Measurements from ENCODE around the gene OXCT1.

OXCT1 gene

DNA sequence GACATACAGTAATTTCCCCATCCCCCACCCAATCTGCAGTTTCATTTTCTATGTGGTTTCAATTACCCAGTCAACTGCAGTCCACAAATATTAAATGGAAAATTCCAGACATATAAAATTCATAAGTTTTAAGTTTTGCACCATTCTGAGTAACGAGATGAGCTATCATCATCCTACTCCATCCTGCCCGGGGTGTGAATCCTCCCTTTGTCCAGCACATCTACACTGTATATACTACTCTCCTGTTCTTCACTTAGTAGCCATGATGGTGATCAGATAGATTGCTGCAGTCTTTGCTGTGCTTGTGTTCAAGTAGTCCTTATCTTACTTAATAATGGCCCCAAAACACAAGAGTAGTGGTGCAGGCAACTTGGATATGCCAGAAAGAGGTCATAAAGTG lies 11.3 kb downstream of the OXCT1 start:
- Histone ChIP-seq H3K4me3 (ENCODE audit: low read depth, low read length) (no peak overlapping the region), H3K9me3 (ENCODE audit: control insufficient read depth, insufficient read depth, low read depth, low read length) (no peaks in the 10 kb centered on the region), H3K27ac (ENCODE audit: extremely low read depth, low read depth, low read length) (no peak overlapping the region), H3K4me1 (ENCODE audit: control insufficient read depth, insufficient read depth, low read length) (peaks cover 3% of the 10 kb centered on the region; the same call in 1 of the 2 replicates), H3K36me3 (ENCODE audit: control insufficient read depth in 2 of 2, insufficient read depth in 1 of 2, low read length in 2 of 2) (peaks cover 0 to 31% of the 10 kb centered on the region in 2 experiments; a peak in 2 of 3 replicates)
- POLR2A ChIA-PET = interaction anchor here (0.9 kb wide), 1 partner anchor 45 kb away, joined by 4 read pairs; the partner anchor contains the start of gene RIMOC1
- CTCF ChIA-PET = interaction anchor here (0.6 to 8.8 kb wide), 5 partner anchors 15 to 1206 kb away, joined by 3 to 118 read pairs (median 4); no protein-coding TSS in a partner anchor
- TF ChIP-seq ZNF341 (tag by site-specific recombination; IDR thresholded peaks at IDR 0.05; ENCODE audit: low read depth) = no peak
- TF ChIP-seq, protein P1, sequence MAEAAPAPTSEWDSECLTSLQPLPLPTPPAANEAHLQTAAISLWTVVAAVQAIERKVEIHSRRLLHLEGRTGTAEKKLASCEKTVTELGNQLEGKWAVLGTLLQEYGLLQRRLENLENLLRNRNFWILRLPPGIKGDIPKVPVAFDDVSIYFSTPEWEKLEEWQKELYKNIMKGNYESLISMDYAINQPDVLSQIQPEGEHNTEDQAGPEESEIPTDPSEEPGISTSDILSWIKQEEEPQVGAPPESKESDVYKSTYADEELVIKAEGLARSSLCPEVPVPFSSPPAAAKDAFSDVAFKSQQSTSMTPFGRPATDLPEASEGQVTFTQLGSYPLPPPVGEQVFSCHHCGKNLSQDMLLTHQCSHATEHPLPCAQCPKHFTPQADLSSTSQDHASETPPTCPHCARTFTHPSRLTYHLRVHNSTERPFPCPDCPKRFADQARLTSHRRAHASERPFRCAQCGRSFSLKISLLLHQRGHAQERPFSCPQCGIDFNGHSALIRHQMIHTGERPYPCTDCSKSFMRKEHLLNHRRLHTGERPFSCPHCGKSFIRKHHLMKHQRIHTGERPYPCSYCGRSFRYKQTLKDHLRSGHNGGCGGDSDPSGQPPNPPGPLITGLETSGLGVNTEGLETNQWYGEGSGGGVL (tag by site-specific recombination; IDR thresholded peaks at IDR 0.05) = no peak
- TF ChIP-seq ZNF785 (tag by site-specific recombination; IDR thresholded peaks at IDR 0.05) = no peak
- TF ChIP-seq SP3 (tag by site-specific recombination; IDR thresholded peaks at IDR 0.05) = no peak
- TF ChIP-seq, protein P2, sequence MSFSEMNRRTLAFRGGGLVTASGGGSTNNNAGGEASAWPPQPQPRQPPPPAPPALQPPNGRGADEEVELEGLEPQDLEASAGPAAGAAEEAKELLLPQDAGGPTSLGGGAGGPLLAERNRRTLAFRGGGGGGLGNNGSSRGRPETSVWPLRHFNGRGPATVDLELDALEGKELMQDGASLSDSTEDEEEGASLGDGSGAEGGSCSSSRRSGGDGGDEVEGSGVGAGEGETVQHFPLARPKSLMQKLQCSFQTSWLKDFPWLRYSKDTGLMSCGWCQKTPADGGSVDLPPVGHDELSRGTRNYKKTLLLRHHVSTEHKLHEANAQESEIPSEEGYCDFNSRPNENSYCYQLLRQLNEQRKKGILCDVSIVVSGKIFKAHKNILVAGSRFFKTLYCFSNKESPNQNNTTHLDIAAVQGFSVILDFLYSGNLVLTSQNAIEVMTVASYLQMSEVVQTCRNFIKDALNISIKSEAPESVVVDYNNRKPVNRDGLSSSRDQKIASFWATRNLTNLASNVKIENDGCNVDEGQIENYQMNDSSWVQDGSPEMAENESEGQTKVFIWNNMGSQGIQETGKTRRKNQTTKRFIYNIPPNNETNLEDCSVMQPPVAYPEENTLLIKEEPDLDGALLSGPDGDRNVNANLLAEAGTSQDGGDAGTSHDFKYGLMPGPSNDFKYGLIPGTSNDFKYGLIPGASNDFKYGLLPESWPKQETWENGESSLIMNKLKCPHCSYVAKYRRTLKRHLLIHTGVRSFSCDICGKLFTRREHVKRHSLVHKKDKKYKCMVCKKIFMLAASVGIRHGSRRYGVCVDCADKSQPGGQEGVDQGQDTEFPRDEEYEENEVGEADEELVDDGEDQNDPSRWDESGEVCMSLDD (tag by site-specific recombination; IDR thresholded peaks at IDR 0.05) = no peak

DNA sequence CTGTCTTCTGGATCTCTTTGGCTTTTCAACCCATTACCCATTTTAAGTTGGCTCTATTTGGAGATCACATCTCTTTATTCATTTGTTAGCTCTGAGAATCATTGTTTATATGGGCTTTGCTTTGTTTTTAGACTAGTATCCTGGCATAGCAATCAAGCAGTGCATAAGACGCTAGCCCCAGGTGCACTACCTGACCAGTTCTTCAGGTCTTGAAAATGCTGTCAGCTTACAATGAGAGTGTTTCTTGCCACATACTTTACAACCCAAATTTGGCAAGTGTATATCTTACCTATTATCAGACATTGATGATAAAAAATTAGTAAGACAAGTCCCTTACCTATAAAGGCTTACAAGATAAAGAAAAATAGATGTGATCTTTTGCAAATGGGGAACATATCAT lies 12.2 kb downstream of the OXCT1 start:
- Histone ChIP-seq H3K4me1 (ENCODE audit: control insufficient read depth, insufficient read depth, low read length) (no peaks in the 10 kb centered on the region), H3K9me3 (ENCODE audit: control insufficient read depth, insufficient read depth, low read depth, low read length) (no peaks in the 10 kb centered on the region), H3K36me3 (ENCODE audit: control insufficient read depth in 2 of 2, insufficient read depth in 1 of 2, low read length in 2 of 2) (peaks cover 0 to 40% of the 10 kb centered on the region in 2 experiments; a peak in 2 of 3 replicates), H3K4me3 (ENCODE audit: low read depth, low read length) (no peak overlapping the region), H3K27ac (ENCODE audit: extremely low read depth, low read depth, low read length) (no peak overlapping the region)
- CTCF ChIA-PET = interaction anchor here (0.6 to 8.8 kb wide), 7 partner anchors 14 to 1034 kb away, joined by 3 to 118 read pairs (median 3); no protein-coding TSS in a partner anchor
- TF ChIP-seq ZNF600 (tag by site-specific recombination; IDR thresholded peaks at IDR 0.05) (no peak), ZNF548 (tag by site-specific recombination; IDR thresholded peaks at IDR 0.05) (no peak), ZNF555 (tag by site-specific recombination; conservative IDR thresholded peaks at IDR 0.05) (no peak), ZNF621 (tag by site-specific recombination; IDR thresholded peaks at IDR 0.05) (no peak), FEZF1 (tag by site-specific recombination; IDR thresholded peaks at IDR 0.05) (no peak), ZNF529 (tag by site-specific recombination; IDR thresholded peaks at IDR 0.05; ENCODE audit: insufficient replicate concordance) (no peak), ZNF324 (tag by site-specific recombination; IDR thresholded peaks at IDR 0.05) (no peak), GLI4 (tag by site-specific recombination; IDR thresholded peaks at IDR 0.05) (no peak), SP2 (tag by site-specific recombination; IDR thresholded peaks at IDR 0.05) (no peak), ZNF623 (tag by site-specific recombination; IDR thresholded peaks at IDR 0.05) (no peak), KLF8 (tag by site-specific recombination; IDR thresholded peaks at IDR 0.05) (no peak)
- TF ChIP-seq, protein P3, sequence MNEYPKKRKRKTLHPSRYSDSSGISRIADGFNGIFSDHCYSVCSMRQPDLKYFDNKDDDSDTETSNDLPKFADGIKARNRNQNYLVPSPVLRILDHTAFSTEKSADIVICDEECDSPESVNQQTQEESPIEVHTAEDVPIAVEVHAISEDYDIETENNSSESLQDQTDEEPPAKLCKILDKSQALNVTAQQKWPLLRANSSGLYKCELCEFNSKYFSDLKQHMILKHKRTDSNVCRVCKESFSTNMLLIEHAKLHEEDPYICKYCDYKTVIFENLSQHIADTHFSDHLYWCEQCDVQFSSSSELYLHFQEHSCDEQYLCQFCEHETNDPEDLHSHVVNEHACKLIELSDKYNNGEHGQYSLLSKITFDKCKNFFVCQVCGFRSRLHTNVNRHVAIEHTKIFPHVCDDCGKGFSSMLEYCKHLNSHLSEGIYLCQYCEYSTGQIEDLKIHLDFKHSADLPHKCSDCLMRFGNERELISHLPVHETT (tag by site-specific recombination; IDR thresholded peaks at IDR 0.05) = no peak
- TF ChIP-seq, protein P4, sequence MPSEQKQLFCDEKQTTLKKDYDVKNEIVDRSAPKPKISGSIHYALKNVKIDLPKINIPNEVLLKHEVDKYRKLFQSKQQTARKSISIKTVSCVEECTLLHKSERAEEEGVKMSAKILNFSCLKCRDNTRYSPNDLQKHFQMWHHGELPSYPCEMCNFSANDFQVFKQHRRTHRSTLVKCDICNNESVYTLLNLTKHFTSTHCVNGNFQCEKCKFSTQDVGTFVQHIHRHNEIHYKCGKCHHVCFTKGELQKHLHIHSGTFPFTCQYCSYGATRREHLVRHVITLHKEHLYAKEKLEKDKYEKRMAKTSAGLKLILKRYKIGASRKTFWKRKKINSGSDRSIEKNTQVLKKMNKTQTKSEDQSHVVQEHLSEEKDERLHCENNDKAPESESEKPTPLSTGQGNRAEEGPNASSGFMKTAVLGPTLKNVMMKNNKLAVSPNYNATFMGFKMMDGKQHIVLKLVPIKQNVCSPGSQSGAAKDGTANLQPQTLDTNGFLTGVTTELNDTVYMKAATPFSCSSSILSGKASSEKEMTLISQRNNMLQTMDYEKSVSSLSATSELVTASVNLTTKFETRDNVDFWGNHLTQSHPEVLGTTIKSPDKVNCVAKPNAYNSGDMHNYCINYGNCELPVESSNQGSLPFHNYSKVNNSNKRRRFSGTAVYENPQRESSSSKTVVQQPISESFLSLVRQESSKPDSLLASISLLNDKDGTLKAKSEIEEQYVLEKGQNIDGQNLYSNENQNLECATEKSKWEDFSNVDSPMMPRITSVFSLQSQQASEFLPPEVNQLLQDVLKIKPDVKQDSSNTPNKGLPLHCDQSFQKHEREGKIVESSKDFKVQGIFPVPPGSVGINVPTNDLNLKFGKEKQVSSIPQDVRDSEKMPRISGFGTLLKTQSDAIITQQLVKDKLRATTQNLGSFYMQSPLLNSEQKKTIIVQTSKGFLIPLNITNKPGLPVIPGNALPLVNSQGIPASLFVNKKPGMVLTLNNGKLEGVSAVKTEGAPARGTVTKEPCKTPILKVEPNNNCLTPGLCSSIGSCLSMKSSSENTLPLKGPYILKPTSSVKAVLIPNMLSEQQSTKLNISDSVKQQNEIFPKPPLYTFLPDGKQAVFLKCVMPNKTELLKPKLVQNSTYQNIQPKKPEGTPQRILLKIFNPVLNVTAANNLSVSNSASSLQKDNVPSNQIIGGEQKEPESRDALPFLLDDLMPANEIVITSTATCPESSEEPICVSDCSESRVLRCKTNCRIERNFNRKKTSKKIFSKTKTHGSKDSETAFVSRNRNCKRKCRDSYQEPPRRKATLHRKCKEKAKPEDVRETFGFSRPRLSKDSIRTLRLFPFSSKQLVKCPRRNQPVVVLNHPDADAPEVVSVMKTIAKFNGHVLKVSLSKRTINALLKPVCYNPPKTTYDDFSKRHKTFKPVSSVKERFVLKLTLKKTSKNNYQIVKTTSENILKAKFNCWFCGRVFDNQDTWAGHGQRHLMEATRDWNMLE (tag by site-specific recombination; conservative IDR thresholded peaks at IDR 0.05; ENCODE audit: low read depth) = no peak
- TF ChIP-seq, protein P5, sequence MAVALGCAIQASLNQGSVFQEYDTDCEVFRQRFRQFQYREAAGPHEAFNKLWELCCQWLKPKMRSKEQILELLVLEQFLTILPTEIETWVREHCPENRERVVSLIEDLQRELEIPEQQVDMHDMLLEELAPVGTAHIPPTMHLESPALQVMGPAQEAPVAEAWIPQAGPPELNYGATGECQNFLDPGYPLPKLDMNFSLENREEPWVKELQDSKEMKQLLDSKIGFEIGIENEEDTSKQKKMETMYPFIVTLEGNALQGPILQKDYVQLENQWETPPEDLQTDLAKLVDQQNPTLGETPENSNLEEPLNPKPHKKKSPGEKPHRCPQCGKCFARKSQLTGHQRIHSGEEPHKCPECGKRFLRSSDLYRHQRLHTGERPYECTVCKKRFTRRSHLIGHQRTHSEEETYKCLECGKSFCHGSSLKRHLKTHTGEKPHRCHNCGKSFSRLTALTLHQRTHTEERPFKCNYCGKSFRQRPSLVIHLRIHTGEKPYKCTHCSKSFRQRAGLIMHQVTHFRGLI (tag by site-specific recombination; IDR thresholded peaks at IDR 0.05) = no peak
- TF ChIP-seq, protein P6, sequence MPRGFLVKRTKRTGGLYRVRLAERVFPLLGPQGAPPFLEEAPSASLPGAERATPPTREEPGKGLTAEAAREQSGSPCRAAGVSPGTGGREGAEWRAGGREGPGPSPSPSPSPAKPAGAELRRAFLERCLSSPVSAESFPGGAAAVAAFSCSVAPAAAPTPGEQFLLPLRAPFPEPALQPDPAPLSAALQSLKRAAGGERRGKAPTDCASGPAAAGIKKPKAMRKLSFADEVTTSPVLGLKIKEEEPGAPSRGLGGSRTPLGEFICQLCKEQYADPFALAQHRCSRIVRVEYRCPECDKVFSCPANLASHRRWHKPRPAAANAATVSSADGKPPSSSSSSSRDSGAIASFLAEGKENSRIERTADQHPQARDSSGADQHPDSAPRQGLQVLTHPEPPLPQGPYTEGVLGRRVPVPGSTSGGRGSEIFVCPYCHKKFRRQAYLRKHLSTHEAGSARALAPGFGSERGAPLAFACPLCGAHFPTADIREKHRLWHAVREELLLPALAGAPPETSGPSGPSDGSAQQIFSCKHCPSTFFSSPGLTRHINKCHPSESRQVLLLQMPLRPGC (tag by site-specific recombination; IDR thresholded peaks at IDR 0.05) = no peak
- POLR2A ChIA-PET = no interaction called here

Measured in HEK293 (cell line).